Activated T-cell treated with anti-CD3 and anti-CD28 coated beads, Interleukin-2, amount 50 U/mL, for 72 hours (primary cell): Measurements from ENCODE around the gene GRM7. TPM values are rescaled to one million over a fixed set of nuclear protein-coding genes. Genes with fewer than 3 reads are reported as not detected.

Source experiments
- ATAC-seq, 2 donors: fragments of 150-1000 bp; cut with Tn5 transposase; replicated peaks in 1 of 2; 2 replicates each; pipeline ENCODE4 v1.10.0; 2021; ENCODE audit warnings: moderate library complexity in 2 of 2, mild to moderate bottlenecking in 1 of 2
- DNase-seq, 2 donors: peaks; one replicate each; pipeline ENCODE4 v3.0.0; 2021 to 2022; ENCODE audit warnings: mixed read lengths in 1 of 2
- H3K27ac Mint-ChIP-seq: one replicate; pipeline ENCODE4 v1.8.0; 2022; ENCODE audit warnings: mild to moderate bottlenecking, moderate library complexity, mixed read lengths
- H3K27me3 Mint-ChIP-seq: one replicate; pipeline ENCODE4 v1.8.0; 2022; ENCODE audit warnings: low read depth, mixed read lengths
- H3K36me3 Mint-ChIP-seq, 2 donors: one replicate each; pipeline ENCODE4 v1.8.0; 2022; ENCODE audit warnings: mixed read lengths in 2 of 2, mild to moderate bottlenecking in 1 of 2; ENCODE audit not compliant: insufficient read depth in 2 of 2
- H3K4me1 Mint-ChIP-seq: one replicate; pipeline ENCODE4 v1.8.0; 2022; ENCODE audit warnings: low read depth, mixed read lengths
- H3K4me3 Mint-ChIP-seq, 2 donors: one replicate each; pipeline ENCODE4 v1.8.0; 2022; ENCODE audit warnings: mild to moderate bottlenecking in 2 of 2, mixed read lengths in 2 of 2, moderate library complexity in 2 of 2
- H3K9me3 Mint-ChIP-seq, 2 donors: one replicate each; pipeline ENCODE4 v1.8.0; 2022; ENCODE audit warnings: mixed read lengths in 2 of 2
- total RNA-seq, 2 donors: library from RNA; stranded (reverse); gene quantifications; one replicate each; pipeline ENCODE4 v1.2.3, GENCODE V29; 2022

GRM7 gene
- total RNA-seq, 2 donors from 2014 or later, result not detected

- H3K4me1 Mint-ChIP-seq, result no peaks in the 10 kb centered on the region
- no peak for ATAC-seq
- H3K27ac Mint-ChIP-seq, result no peak overlapping the region
- DNase-seq, result no peak
- no peak overlapping the region for H3K4me3 Mint-ChIP-seq
- no peaks in the 10 kb centered on the region for H3K27me3 Mint-ChIP-seq
- H3K36me3 Mint-ChIP-seq, result no peaks in the 10 kb centered on the region
- H3K9me3 Mint-ChIP-seq, result peaks cover 2 to 3% of the 10 kb centered on the region in 2 donors
These were observed 414.5 kb downstream of the GRM7 start for GRCh38 chr3:7275396-7275795.

GRCh38 chr3:7280318-7280717 is 419.4 kb downstream of the GRM7 start:
- Mint-ChIP-seq H3K27me3 (no peaks in the 10 kb centered on the region), H3K9me3 (no peaks in the 10 kb centered on the region), H3K4me3 (no peak overlapping the region), H3K36me3 (no peaks in the 10 kb centered on the region), H3K27ac (no peak overlapping the region), H3K4me1 (no peaks in the 10 kb centered on the region)
- DNase-seq (no peak), ATAC-seq (no peak)

GRCh38 chr3:7282988-7283387 is 422.1 kb downstream of the GRM7 start:
- Mint-ChIP-seq H3K36me3 (no peaks in the 10 kb centered on the region), H3K4me3 (no peak overlapping the region), H3K27ac (no peak overlapping the region), H3K27me3 (no peaks in the 10 kb centered on the region), H3K4me1 (no peaks in the 10 kb centered on the region), H3K9me3 (no peaks in the 10 kb centered on the region)
- DNase-seq, result no peak
- ATAC-seq, result no peak

GRCh38 chr3:7285505-7285904 is 424.6 kb downstream of the GRM7 start:
- no peak overlapping the region for H3K27ac Mint-ChIP-seq
- no peaks in the 10 kb centered on the region for H3K4me1 Mint-ChIP-seq
- H3K9me3 Mint-ChIP-seq, result no peaks in the 10 kb centered on the region
- H3K4me3 Mint-ChIP-seq, result no peak overlapping the region
- no peaks in the 10 kb centered on the region for H3K36me3 Mint-ChIP-seq
- ATAC-seq, result no peak
- DNase-seq, result no peak
- no peaks in the 10 kb centered on the region for H3K27me3 Mint-ChIP-seq

- Mint-ChIP-seq H3K9me3 (peaks cover 0 to 1% of the 10 kb centered on the region in 2 donors), H3K27me3 (no peaks in the 10 kb centered on the region), H3K4me3 (no peak overlapping the region), H3K36me3 (no peaks in the 10 kb centered on the region), H3K4me1 (no peaks in the 10 kb centered on the region), H3K27ac (no peak overlapping the region)
- no peak for DNase-seq
- ATAC-seq, result no peak
These were observed 427.2 kb downstream of the GRM7 start for GRCh38 chr3:7288133-7288532.

- DNase-seq (no peak), ATAC-seq (no peak)
- H3K27me3 Mint-ChIP-seq, result no peaks in the 10 kb centered on the region
- peaks cover 0 to 1% of the 10 kb centered on the region in 2 donors for H3K9me3 Mint-ChIP-seq
- no peaks in the 10 kb centered on the region for H3K4me1 Mint-ChIP-seq
- no peak overlapping the region for H3K4me3 Mint-ChIP-seq
- no peaks in the 10 kb centered on the region for H3K36me3 Mint-ChIP-seq
- no peak overlapping the region for H3K27ac Mint-ChIP-seq
These were observed 428.2 kb downstream of the GRM7 start for GRCh38 chr3:7289121-7289520.

- no peak overlapping the region for H3K4me3 Mint-ChIP-seq
- no peak overlapping the region for H3K27ac Mint-ChIP-seq
- no peaks in the 10 kb centered on the region for H3K36me3 Mint-ChIP-seq
- H3K4me1 Mint-ChIP-seq, result no peaks in the 10 kb centered on the region
- DNase-seq (no peak), ATAC-seq (no peak)
- H3K27me3 Mint-ChIP-seq, result no peaks in the 10 kb centered on the region
- H3K9me3 Mint-ChIP-seq, result peaks cover 0 to 1% of the 10 kb centered on the region in 2 donors
These were observed 429.3 kb downstream of the GRM7 start for GRCh38 chr3:7290077-7290825.

- Mint-ChIP-seq H3K4me3 (no peak overlapping the region), H3K4me1 (no peaks in the 10 kb centered on the region), H3K9me3 (peaks cover 0 to 1% of the 10 kb centered on the region in 2 donors), H3K27ac (no peak overlapping the region), H3K36me3 (no peaks in the 10 kb centered on the region), H3K27me3 (no peaks in the 10 kb centered on the region)
- DNase-seq (no peak), ATAC-seq (no peak)
These were observed 431.4 kb downstream of the GRM7 start for GRCh38 chr3:7292362-7292761.

- H3K36me3 Mint-ChIP-seq, result no peaks in the 10 kb centered on the region
- H3K9me3 Mint-ChIP-seq, result peaks cover 0 to 1% of the 10 kb centered on the region in 2 donors
- H3K27ac Mint-ChIP-seq, result no peak overlapping the region
- no peak for DNase-seq
- no peak for ATAC-seq
- no peaks in the 10 kb centered on the region for H3K27me3 Mint-ChIP-seq
- no peak overlapping the region for H3K4me3 Mint-ChIP-seq
- no peaks in the 10 kb centered on the region for H3K4me1 Mint-ChIP-seq
These were observed 432.4 kb downstream of the GRM7 start for GRCh38 chr3:7293286-7293685.

- peaks cover 0 to 2% of the 10 kb centered on the region in 2 donors for H3K36me3 Mint-ChIP-seq
- H3K9me3 Mint-ChIP-seq, result no peaks in the 10 kb centered on the region
- no peak overlapping the region for H3K4me3 Mint-ChIP-seq
- no peaks in the 10 kb centered on the region for H3K4me1 Mint-ChIP-seq
- DNase-seq (no peak), ATAC-seq (no peak)
- no peaks in the 10 kb centered on the region for H3K27me3 Mint-ChIP-seq
- H3K27ac Mint-ChIP-seq, result no peak overlapping the region
These were observed 444.6 kb downstream of the GRM7 start for GRCh38 chr3:7305561-7305960.

- H3K27ac Mint-ChIP-seq, result no peak overlapping the region
- H3K4me3 Mint-ChIP-seq, result no peak overlapping the region
- peaks cover 0 to under 1% of the 10 kb centered on the region in 2 donors for H3K9me3 Mint-ChIP-seq
- H3K36me3 Mint-ChIP-seq, result peaks cover 0 to 2% of the 10 kb centered on the region in 2 donors
- ATAC-seq, result no peak
- no peak for DNase-seq
- no peaks in the 10 kb centered on the region for H3K27me3 Mint-ChIP-seq
- H3K4me1 Mint-ChIP-seq, result no peaks in the 10 kb centered on the region
These were observed 446.0 kb downstream of the GRM7 start for GRCh38 chr3:7306901-7307300.

GRCh38 chr3:7307410-7307809 is 446.5 kb downstream of the GRM7 start:
- ATAC-seq (no peak), DNase-seq (no peak)
- Mint-ChIP-seq H3K4me3 (no peak overlapping the region), H3K27ac (no peak overlapping the region), H3K36me3 (peaks cover 0 to 2% of the 10 kb centered on the region in 2 donors), H3K27me3 (no peaks in the 10 kb centered on the region), H3K9me3 (peaks cover 0 to 2% of the 10 kb centered on the region in 2 donors), H3K4me1 (no peaks in the 10 kb centered on the region)

- no peak overlapping the region for H3K4me3 Mint-ChIP-seq
- H3K4me1 Mint-ChIP-seq, result no peaks in the 10 kb centered on the region
- H3K27ac Mint-ChIP-seq, result no peak overlapping the region
- H3K27me3 Mint-ChIP-seq, result no peaks in the 10 kb centered on the region
- H3K9me3 Mint-ChIP-seq, result peaks cover 0 to 2% of the 10 kb centered on the region in 2 donors
- ATAC-seq (no peak), DNase-seq (no peak)
- peaks cover 0 to 2% of the 10 kb centered on the region in 2 donors for H3K36me3 Mint-ChIP-seq
These were observed 448.8 kb downstream of the GRM7 start for GRCh38 chr3:7309641-7310102.

- Mint-ChIP-seq H3K9me3 (peaks cover 0 to 2% of the 10 kb centered on the region in 2 donors), H3K4me3 (no peak overlapping the region), H3K27me3 (no peaks in the 10 kb centered on the region), H3K4me1 (no peaks in the 10 kb centered on the region), H3K27ac (no peak overlapping the region), H3K36me3 (no peaks in the 10 kb centered on the region)
- no peak for DNase-seq
- ATAC-seq, result no peak
These were observed 454.1 kb downstream of the GRM7 start for GRCh38 chr3:7315037-7315436.
